Smooth muscle cell (in vitro differentiated cells): Measurements from ENCODE around the gene TNRC6A. TPM values are rescaled to one million over a fixed set of nuclear protein-coding genes. Genes with fewer than 3 reads are reported as not detected.
"Not testable (repeated sequence)": the region's sequence is repeated elsewhere in the genome, so short reads cannot be mapped to it uniquely, and the experiment has no call there.

ENCODE experiments used
- DNase-seq: peaks from one replicate; lab custom pipeline; 2025; ENCODE audit not compliant: unreplicated experiment; lab: John Stamatoyannopoulos, UW
- H2AFZ ChIP-seq: fragments of 200-600 bp; sonication (generic); 2 replicates; pipeline ENCODE4 v1.6.0; 2016; ENCODE audit warnings: antibody characterized with exemption, low read depth, mild to moderate bottlenecking
- H3F3A ChIP-seq: fragments of 200-600 bp; sonication (generic); 2 replicates; pipeline ENCODE4 v1.6.0; 2017; ENCODE audit warnings: antibody characterized with exemption, low read depth
- H3K27ac ChIP-seq: fragments of 200-600 bp; sonication (generic); 2 replicates; pipeline ENCODE4 v1.5.1; 2016; ENCODE audit warnings: low read depth, mild to moderate bottlenecking
- H3K27me3 ChIP-seq: fragments of 200-600 bp; sonication (generic); 2 replicates; pipeline ENCODE4 v1.6.1; 2016; ENCODE audit warnings: low read depth, mild to moderate bottlenecking
- H3K36me3 ChIP-seq: fragments of 200-600 bp; sonication (generic); 2 replicates; pipeline ENCODE4 v1.5.1; 2016; ENCODE audit warnings: low read depth
- H3K4me1 ChIP-seq: fragments of 200-600 bp; sonication (generic); 2 replicates; pipeline ENCODE4 v1.5.1; 2016; ENCODE audit warnings: low read depth
- H3K4me2 ChIP-seq: fragments of 200-600 bp; sonication (generic); 2 replicates; pipeline ENCODE4 v1.6.0; 2016; ENCODE audit warnings: mild to moderate bottlenecking
- H3K4me3 ChIP-seq: fragments of 200-600 bp; sonication (generic); 2 replicates; pipeline ENCODE4 v1.5.1; 2016; ENCODE audit warnings: mild to moderate bottlenecking
- H3K79me2 ChIP-seq: fragments of 200-600 bp; sonication (generic); 2 replicates; pipeline ENCODE4 v1.6.0; 2016; ENCODE audit warnings: low read depth, mild to moderate bottlenecking
- H3K9ac ChIP-seq: fragments of 200-600 bp; sonication (generic); 2 replicates; pipeline ENCODE4 v1.6.0; 2016; ENCODE audit warnings: low read depth
- H3K9me3 ChIP-seq: fragments of 200-600 bp; sonication (generic); replicated peaks from 2 replicates; pipeline ENCODE4 v1.5.1; 2016; ENCODE audit warnings: low read depth
- H4K20me1 ChIP-seq: fragments of 200-600 bp; sonication (generic); 2 replicates; pipeline ENCODE4 v1.6.0; 2016; ENCODE audit warnings: low read depth
- WGBS: methylation state at CpG from one replicate; pipeline ENCODE4 v1.1.7; 2016; ENCODE audit warnings: low lambda C conversion rate; 5-methylcytosine and 5-hydroxymethylcytosine counted together
- polyA plus RNA-seq: library from polyadenylated mRNA; unstranded; fragments of >200 nt; fragmentation: Nextera tagmentation; extraction: Ambion mirVana; gene quantifications from 2 replicates; pipeline ENCODE4 v1.2.1, GENCODE V29; 2016
- total RNA-seq: library from RNA; depleted of rRNA; stranded (reverse); fragments of >200 nt; gene quantifications from 2 replicates; pipeline ENCODE4 v1.2.3, GENCODE V29; 2014
- TF ChIP-seq, protein P1 (sequence below): fragments of 200-600 bp; sonication (generic); IDR thresholded peaks from 2 replicates; pipeline ENCODE4 v1.5.1; 2017; ENCODE audit warnings: borderline replicate concordance, mild to moderate bottlenecking, antibody characterized with exemption; ENCODE audit not compliant: insufficient read depth, poor library complexity, severe bottlenecking

The TNRC6A gene
- total and polyA plus RNA-seq, 2 experiments from 2014 or later, result 14.6 to 30.3 TPM

DNA sequence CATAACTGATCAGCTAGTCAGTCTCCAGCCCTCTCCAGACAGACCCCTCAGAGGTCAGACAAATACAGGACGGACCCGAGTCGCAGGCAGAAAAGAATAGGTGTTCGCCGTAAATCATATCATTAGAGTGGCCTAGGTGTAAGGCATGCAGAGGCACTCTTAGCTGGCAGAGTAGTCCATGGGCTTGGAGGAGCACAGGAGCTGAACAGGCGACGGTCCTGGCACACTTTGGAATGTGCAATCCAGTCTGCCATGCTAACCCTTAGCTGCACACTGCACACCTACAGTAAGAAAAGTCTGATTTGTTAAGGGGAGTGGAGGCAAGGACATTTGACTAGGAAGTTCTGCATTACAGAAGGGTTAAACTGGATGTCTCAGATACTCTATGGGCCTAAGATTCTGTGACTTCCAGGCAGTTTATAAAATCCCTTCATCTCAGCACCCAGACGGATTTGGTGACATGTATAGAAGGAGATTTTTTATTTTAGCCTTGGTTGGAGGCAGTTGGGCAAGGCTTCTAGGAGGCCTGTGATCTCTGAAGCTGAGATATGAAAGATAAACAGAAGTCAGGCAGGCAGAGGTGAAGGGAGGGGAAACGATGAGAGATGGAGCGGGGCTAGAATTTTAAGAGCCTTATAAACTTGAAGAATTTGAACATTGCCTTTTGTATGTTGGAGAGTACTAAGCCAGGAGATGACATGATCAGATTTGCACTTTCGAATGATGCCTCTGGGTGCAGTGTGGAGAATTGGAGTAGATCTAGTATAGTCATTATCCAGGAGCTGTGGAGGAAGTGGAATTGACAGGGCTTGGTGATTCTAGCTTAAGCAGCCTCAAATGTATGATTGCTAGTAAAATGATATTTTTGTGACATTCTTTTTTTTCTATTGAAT is 81.7 kb downstream of the TNRC6A start:
- Histone ChIP-seq H3F3A (peaks cover 5% of the 10 kb centered on the region), H3K9ac (no peak overlapping the region), H3K4me3 (no peak overlapping the region), H3K27me3 (no peaks in the 10 kb centered on the region), H2AFZ (no peak overlapping the region), H3K9me3 (no peaks in the 10 kb centered on the region), H3K27ac (no peak overlapping the region), H3K4me2 (no peak overlapping the region), H3K79me2 (no peaks in the 10 kb centered on the region), H4K20me1 (peaks cover 6% of the 10 kb centered on the region), H3K36me3 (peaks cover 37% of the 10 kb centered on the region), H3K4me1 (no peaks in the 10 kb centered on the region)
- WGBS, result 83% methylated on average over 11 of the region's 11 CpGs
- TF ChIP-seq, protein P1, sequence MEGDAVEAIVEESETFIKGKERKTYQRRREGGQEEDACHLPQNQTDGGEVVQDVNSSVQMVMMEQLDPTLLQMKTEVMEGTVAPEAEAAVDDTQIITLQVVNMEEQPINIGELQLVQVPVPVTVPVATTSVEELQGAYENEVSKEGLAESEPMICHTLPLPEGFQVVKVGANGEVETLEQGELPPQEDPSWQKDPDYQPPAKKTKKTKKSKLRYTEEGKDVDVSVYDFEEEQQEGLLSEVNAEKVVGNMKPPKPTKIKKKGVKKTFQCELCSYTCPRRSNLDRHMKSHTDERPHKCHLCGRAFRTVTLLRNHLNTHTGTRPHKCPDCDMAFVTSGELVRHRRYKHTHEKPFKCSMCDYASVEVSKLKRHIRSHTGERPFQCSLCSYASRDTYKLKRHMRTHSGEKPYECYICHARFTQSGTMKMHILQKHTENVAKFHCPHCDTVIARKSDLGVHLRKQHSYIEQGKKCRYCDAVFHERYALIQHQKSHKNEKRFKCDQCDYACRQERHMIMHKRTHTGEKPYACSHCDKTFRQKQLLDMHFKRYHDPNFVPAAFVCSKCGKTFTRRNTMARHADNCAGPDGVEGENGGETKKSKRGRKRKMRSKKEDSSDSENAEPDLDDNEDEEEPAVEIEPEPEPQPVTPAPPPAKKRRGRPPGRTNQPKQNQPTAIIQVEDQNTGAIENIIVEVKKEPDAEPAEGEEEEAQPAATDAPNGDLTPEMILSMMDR, result no peak
- no peak for DNase-seq

- H3F3A ChIP-seq, H3K27me3 ChIP-seq, H4K20me1 ChIP-seq, H3K9ac ChIP-seq, DNase-seq, H3K9me3 ChIP-seq, H3K4me2 ChIP-seq, H3K27ac ChIP-seq, H3K4me3 ChIP-seq, H2AFZ ChIP-seq, H3K4me1 ChIP-seq, H3K79me2 ChIP-seq: not testable (repeated sequence)
- peaks cover 39% of the 10 kb centered on the region for H3K36me3 ChIP-seq
- 96% methylated on average over 6 of the region's 6 CpGs for WGBS
Observed at GRCh38 chr16:24812813-24813212, 83.4 kb downstream of the TNRC6A start.

DNA sequence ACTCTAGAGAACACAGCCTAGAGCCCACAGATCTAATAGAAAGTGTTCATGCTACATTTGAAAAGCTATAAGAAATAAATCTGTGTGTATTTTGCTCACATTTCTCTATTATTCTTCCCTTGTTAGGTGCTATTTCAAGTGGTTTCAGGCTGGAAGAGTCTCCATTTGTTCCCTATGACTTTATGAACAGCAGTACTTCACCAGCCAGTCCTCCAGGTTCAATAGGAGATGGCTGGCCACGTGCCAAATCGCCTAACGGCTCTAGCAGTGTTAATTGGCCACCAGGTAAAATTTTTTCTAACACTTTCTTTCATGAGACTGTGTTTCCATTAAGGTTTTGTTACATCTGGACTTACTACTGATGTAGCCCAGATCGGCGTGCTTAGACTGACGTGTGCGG is 85.6 kb downstream of the TNRC6A start:
- H3F3A ChIP-seq, result peaks cover 2% of the 10 kb centered on the region
- H3K27ac ChIP-seq, result no peak overlapping the region
- H3K36me3 ChIP-seq, result peaks cover 31% of the 10 kb centered on the region
- H3K9me3 ChIP-seq, result no peaks in the 10 kb centered on the region
- no peak overlapping the region for H3K9ac ChIP-seq
- no peak overlapping the region for H2AFZ ChIP-seq
- no peaks in the 10 kb centered on the region for H3K27me3 ChIP-seq
- H3K79me2 ChIP-seq, result no peaks in the 10 kb centered on the region
- WGBS, result 94% methylated on average over 7 of the region's 7 CpGs
- H4K20me1 ChIP-seq, result peaks cover 6% of the 10 kb centered on the region
- no peak overlapping the region for H3K4me2 ChIP-seq
- no peak overlapping the region for H3K4me3 ChIP-seq
- TF ChIP-seq, protein P1, result no peak
- no peaks in the 10 kb centered on the region for H3K4me1 ChIP-seq
- DNase-seq, result no peak

DNA sequence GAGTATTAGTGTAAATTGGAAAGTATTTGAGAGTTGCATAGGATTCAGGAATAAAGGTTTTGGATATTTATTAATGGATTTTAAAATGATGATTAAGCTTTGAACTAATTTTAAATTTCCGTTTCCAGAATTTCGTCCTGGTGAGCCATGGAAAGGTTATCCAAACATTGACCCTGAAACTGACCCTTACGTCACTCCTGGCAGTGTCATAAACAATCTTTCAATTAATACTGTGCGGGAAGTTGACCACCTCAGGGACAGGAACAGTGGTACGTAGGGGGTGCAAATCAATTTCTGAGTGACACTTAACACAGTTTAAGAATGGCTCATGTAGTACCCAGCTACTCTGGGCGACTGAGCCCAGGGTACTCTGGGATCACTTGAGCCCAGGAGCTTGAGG is 87.2 kb downstream of the TNRC6A start:
- Histone ChIP-seq H3K4me2 (no peak overlapping the region), H3K36me3 (peaks cover 38% of the 10 kb centered on the region), H3K4me1 (no peaks in the 10 kb centered on the region), H4K20me1 (peaks cover 6% of the 10 kb centered on the region), H3K9me3 (no peaks in the 10 kb centered on the region), H2AFZ (no peak overlapping the region), H3K27ac (no peak overlapping the region), H3F3A (no peaks in the 10 kb centered on the region), H3K9ac (no peak overlapping the region), H3K27me3 (no peaks in the 10 kb centered on the region), H3K4me3 (no peak overlapping the region), H3K79me2 (no peaks in the 10 kb centered on the region)
- WGBS, result 97% methylated on average over 6 of the region's 6 CpGs
- DNase-seq, result no peak
- TF ChIP-seq, protein P1, result no peak
